ENCODE data around the gene CHRNA7. TPM values are rescaled to one million over a fixed set of nuclear protein-coding genes. Genes with fewer than 3 reads are reported as not detected.
"Not testable (repeated sequence)": the region's sequence is repeated elsewhere in the genome, so short reads cannot be mapped to it uniquely, and the experiment has no call there.

Gene CHRNA7
- total RNA-seq, 1 experiment from 2014 or later, result 4.4 TPM

DNA sequence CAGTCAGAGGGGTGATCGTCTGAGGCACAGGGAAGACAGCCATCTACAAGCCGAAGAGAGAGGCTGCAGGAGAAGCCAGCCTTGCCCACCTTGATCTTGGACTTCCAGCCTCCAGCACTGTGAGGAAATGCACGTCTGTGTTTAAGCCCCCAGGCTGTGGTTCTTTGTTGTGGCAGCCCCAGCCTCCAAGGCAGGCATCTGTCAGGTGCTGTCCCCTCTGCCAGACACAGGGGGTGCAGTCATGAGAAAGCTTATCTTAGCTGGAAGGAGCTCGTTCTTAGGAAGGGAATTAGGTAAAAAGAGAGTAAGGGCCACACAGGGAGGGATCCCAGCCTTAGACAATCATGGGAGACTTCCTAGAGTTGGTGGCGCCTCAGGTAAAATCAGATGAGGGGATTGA is 150.3 kb downstream of the CHRNA7 start:
- H4K8ac ChIP-seq (replicated peaks; ENCODE audit: insufficient read length, low read depth, low read length); H3K4me3 Mint-ChIP-seq; H4K20me1 ChIP-seq (ENCODE audit: control insufficient read depth, insufficient read depth, insufficient read length); H2BK12ac ChIP-seq (ENCODE audit: insufficient read length, low read depth, low read length); H2AK5ac ChIP-seq (ENCODE audit: insufficient read length, low read length); H3K9me3 ChIP-seq (ENCODE audit: control insufficient read depth, low read depth, low read length); H3K4me2 ChIP-seq (ENCODE audit: insufficient read depth, insufficient read length, low read length); H2BK20ac ChIP-seq (ENCODE audit: low read depth, low read length, poor library complexity, severe bottlenecking); H3K27me3 ChIP-seq (ENCODE audit: insufficient read depth, low read length); H3K18ac ChIP-seq (ENCODE audit: insufficient read length, low read depth, low read length); H3K27ac ChIP-seq (ENCODE audit: insufficient read length, low read depth, low read length); H3T11ph ChIP-seq (ENCODE audit: low read length); DNase-seq; H4K5ac ChIP-seq (ENCODE audit: insufficient read length, low read depth, low read length); H3K4me1 Mint-ChIP-seq; H3K4me1 ChIP-seq (ENCODE audit: insufficient read depth, low read length); H4K91ac ChIP-seq (ENCODE audit: insufficient read length, low read depth, low read length); H2BK5ac ChIP-seq (ENCODE audit: insufficient read length, low read length); H3K23me2 ChIP-seq (ENCODE audit: insufficient read length, low read depth, low read length, poor library complexity, severe bottlenecking); H3K36me3 Mint-ChIP-seq (ENCODE audit: insufficient read depth in 1 of 3, low read depth in 3 of 3); H3K56ac ChIP-seq (ENCODE audit: insufficient read length, low read depth, low read length); H3K27ac Mint-ChIP-seq; H3K79me1 ChIP-seq (ENCODE audit: insufficient read depth, low read depth, low read length, poor library complexity, severe bottlenecking); H3K23ac ChIP-seq (ENCODE audit: insufficient read length, low read depth, low read length); H3K79me2 ChIP-seq (ENCODE audit: insufficient read depth, low read length); H3K27me3 Mint-ChIP-seq (ENCODE audit: low read depth); H3K9me3 Mint-ChIP-seq; H3K4ac ChIP-seq (ENCODE audit: low read depth, low read length); H2BK120ac ChIP-seq (ENCODE audit: low read depth, low read length, poor library complexity, severe bottlenecking); H2BK15ac ChIP-seq (ENCODE audit: low read depth, low read length); H2AFZ ChIP-seq (ENCODE audit: low read length); H3K9ac ChIP-seq (ENCODE audit: extremely low read depth, insufficient read length, low read length); H3K14ac ChIP-seq (ENCODE audit: insufficient read depth, low read length): not testable (repeated sequence)
- no CpG with 5 or more reads among the region's 5 CpGs for WGBS (ENCODE audit: extremely low coverage, insufficient read length, low lambda C conversion rate)

GRCh38 chr15:32193780-32194179 is 163.5 kb downstream of the CHRNA7 start:
- H3K4me1 Mint-ChIP-seq; H2AK5ac ChIP-seq (ENCODE audit: insufficient read length, low read length); H2BK20ac ChIP-seq (ENCODE audit: low read depth, low read length, poor library complexity, severe bottlenecking); H4K8ac ChIP-seq (replicated peaks; ENCODE audit: insufficient read length, low read depth, low read length); H4K91ac ChIP-seq (ENCODE audit: insufficient read length, low read depth, low read length); H3T11ph ChIP-seq (ENCODE audit: low read length); DNase-seq; H3K23ac ChIP-seq (ENCODE audit: insufficient read length, low read depth, low read length); H3K14ac ChIP-seq (ENCODE audit: insufficient read depth, low read length); H2BK12ac ChIP-seq (ENCODE audit: insufficient read length, low read depth, low read length); H2BK15ac ChIP-seq (ENCODE audit: low read depth, low read length); H2BK5ac ChIP-seq (ENCODE audit: insufficient read length, low read length); H4K5ac ChIP-seq (ENCODE audit: insufficient read length, low read depth, low read length); H3K36me3 Mint-ChIP-seq (ENCODE audit: insufficient read depth in 1 of 3, low read depth in 3 of 3); H3K79me2 ChIP-seq (ENCODE audit: insufficient read depth, low read length); H3K18ac ChIP-seq (ENCODE audit: insufficient read length, low read depth, low read length); H3K4ac ChIP-seq (ENCODE audit: low read depth, low read length); H3K27ac Mint-ChIP-seq; H3K79me1 ChIP-seq (ENCODE audit: insufficient read depth, low read depth, low read length, poor library complexity, severe bottlenecking); H3K27me3 Mint-ChIP-seq (ENCODE audit: low read depth); H2AFZ ChIP-seq (ENCODE audit: low read length); H2BK120ac ChIP-seq (ENCODE audit: low read depth, low read length, poor library complexity, severe bottlenecking); H3K9ac ChIP-seq (ENCODE audit: extremely low read depth, insufficient read length, low read length); H3K9me3 Mint-ChIP-seq; H3K23me2 ChIP-seq (ENCODE audit: insufficient read length, low read depth, low read length, poor library complexity, severe bottlenecking); H3K4me1 ChIP-seq (ENCODE audit: insufficient read depth, low read length); H3K27ac ChIP-seq (ENCODE audit: insufficient read length, low read depth, low read length); H3K4me2 ChIP-seq (ENCODE audit: insufficient read depth, insufficient read length, low read length); H3K27me3 ChIP-seq (ENCODE audit: insufficient read depth, low read length); H4K20me1 ChIP-seq (ENCODE audit: control insufficient read depth, insufficient read depth, insufficient read length); H3K56ac ChIP-seq (ENCODE audit: insufficient read length, low read depth, low read length); H3K9me3 ChIP-seq (ENCODE audit: control insufficient read depth, low read depth, low read length); H3K4me3 Mint-ChIP-seq: not testable (repeated sequence)
- no CpG with 5 or more reads among the region's 4 CpGs for WGBS (ENCODE audit: extremely low coverage, insufficient read length, low lambda C conversion rate)
